Astrocyte (in vitro differentiated cells and primary cell): ENCODE measurements around the gene RELB. TPM values are rescaled to one million over a fixed set of nuclear protein-coding genes. Genes with fewer than 3 reads are reported as not detected.

Source experiments
- DNase-seq: peaks from one replicate; pipeline ENCODE4 v3.0.0-alpha.2; 2010; ENCODE audit warnings: low read depth
- FAIRE-seq: peaks from 2 replicates; lab custom pipeline; 2011; peaks lifted over from hg19 to GRCh38; lab: Jason Lieb, UNC
- H2AFZ ChIP-seq: 2 replicates; pipeline ENCODE4 v1.6.0; 2012; ENCODE audit warnings: low read depth, low read length, inconsistent platforms
- H3K27ac ChIP-seq: 2 replicates; pipeline ENCODE4 v1.5.1; 2011; ENCODE audit warnings: low read depth, low read length, inconsistent platforms
- H3K27me3 ChIP-seq: 2 replicates; pipeline ENCODE4 v1.6.0; 2011; ENCODE audit warnings: low read length, inconsistent platforms; ENCODE audit not compliant: insufficient read depth
- H3K36me3 ChIP-seq: 2 replicates; pipeline ENCODE4 v1.5.1; 2011; ENCODE audit warnings: low read length, inconsistent platforms; ENCODE audit not compliant: insufficient read depth
- H3K4me1 ChIP-seq: 2 replicates; pipeline ENCODE4 v1.5.1; 2011; ENCODE audit warnings: low read length, inconsistent platforms; ENCODE audit not compliant: insufficient read depth
- H3K4me2 ChIP-seq: 2 replicates; pipeline ENCODE4 v1.6.0; 2012; ENCODE audit warnings: low read length, inconsistent platforms
- H3K4me3 ChIP-seq: 2 replicates; pipeline ENCODE4 v1.5.1; 2011; ENCODE audit warnings: low read depth, mild to moderate bottlenecking, low read length, inconsistent platforms; ENCODE audit not compliant: insufficient read depth
- H3K79me2 ChIP-seq: 2 replicates; pipeline ENCODE4 v1.6.0; 2012; ENCODE audit warnings: mild to moderate bottlenecking, low read length, inconsistent platforms; ENCODE audit not compliant: insufficient read depth
- H3K9ac ChIP-seq: 2 replicates; pipeline ENCODE4 v1.6.0; 2012; ENCODE audit warnings: mild to moderate bottlenecking, low read length, inconsistent platforms
- H3K9me3 ChIP-seq: 2 replicates; pipeline ENCODE4 v1.5.1; 2012; ENCODE audit warnings: low read depth, mild to moderate bottlenecking, low read length, inconsistent platforms; ENCODE audit not compliant: insufficient read depth
- H4K20me1 ChIP-seq: 2 replicates; pipeline ENCODE4 v1.6.0; 2012; ENCODE audit warnings: low read length, inconsistent platforms; ENCODE audit not compliant: insufficient read depth
- H3K27ac Mint-ChIP-seq: one replicate; pipeline ENCODE4 v1.8.0; 2021; ENCODE audit warnings: mild to moderate bottlenecking, mixed read lengths; ENCODE audit not compliant: unreplicated experiment
- H3K27me3 Mint-ChIP-seq: one replicate; pipeline ENCODE4 v1.8.0; 2021; ENCODE audit warnings: low read depth, mixed read lengths; ENCODE audit not compliant: unreplicated experiment
- H3K36me3 Mint-ChIP-seq: one replicate; pipeline ENCODE4 v1.8.0; 2021; ENCODE audit warnings: low read depth, mixed read lengths; ENCODE audit not compliant: unreplicated experiment
- H3K4me1 Mint-ChIP-seq: one replicate; pipeline ENCODE4 v1.8.0; 2021; ENCODE audit warnings: low read depth, mixed read lengths; ENCODE audit not compliant: unreplicated experiment
- H3K4me3 Mint-ChIP-seq: one replicate; pipeline ENCODE4 v1.8.0; 2021; ENCODE audit warnings: mild to moderate bottlenecking, moderate library complexity, mixed read lengths; ENCODE audit not compliant: unreplicated experiment
- H3K9me3 Mint-ChIP-seq: one replicate; pipeline ENCODE4 v1.8.0; 2021; ENCODE audit warnings: mild to moderate bottlenecking, mixed read lengths; ENCODE audit not compliant: unreplicated experiment
- CTCF ChIP-seq: IDR thresholded peaks from 2 replicates; pipeline ENCODE4 v1.5.1; 2011; ENCODE audit warnings: low read depth, mild to moderate bottlenecking, inconsistent platforms, low read length, moderate library complexity; ENCODE audit not compliant: insufficient read depth
- EZH2 ChIP-seq: IDR thresholded peaks from 2 replicates; pipeline ENCODE4 v1.6.1; 2012; ENCODE audit warnings: mild to moderate bottlenecking, low read length, inconsistent platforms; ENCODE audit not compliant: insufficient read depth
- total RNA-seq: library from RNA; stranded (reverse); gene quantifications from 2 replicates; pipeline ENCODE4 v1.2.1, GENCODE V29; 2021

The RELB gene
- total RNA-seq, 1 donor from 2014 or later = 14.0 TPM

GRCh38 chr19:45032421-45032820, 31.2 kb downstream of the RELB start:
- H3K79me2 ChIP-seq = no peaks in the 10 kb centered on the region
- no peak overlapping the region for H3K27ac ChIP-seq
- Mint-ChIP-seq H3K27me3 (no peaks in the 10 kb centered on the region), H3K9me3 (peaks cover 2% of the 10 kb centered on the region), H3K27ac (no peak overlapping the region), H3K4me1 (no peaks in the 10 kb centered on the region), H3K4me3 (no peak overlapping the region), H3K36me3 (peaks cover 24% of the 10 kb centered on the region)
- H4K20me1 ChIP-seq = no peaks in the 10 kb centered on the region
- no peak overlapping the region for H3K9ac ChIP-seq
- H3K4me2 ChIP-seq = no peak overlapping the region
- DNase-seq = no peak
- H3K4me3 ChIP-seq = no peak overlapping the region
- TF ChIP-seq CTCF = no peak
- TF ChIP-seq EZH2 = no peak
- H3K9me3 ChIP-seq = no peaks in the 10 kb centered on the region
- no peak overlapping the region for H2AFZ ChIP-seq
- FAIRE-seq = no peak
- no peaks in the 10 kb centered on the region for H3K27me3 ChIP-seq
- no peaks in the 10 kb centered on the region for H3K4me1 ChIP-seq
- no peaks in the 10 kb centered on the region for H3K36me3 ChIP-seq

GRCh38 chr19:45035755-45036154, 34.5 kb downstream of the RELB start:
- Histone ChIP-seq H3K79me2 (peaks cover 20% of the 10 kb centered on the region), H3K9ac (no peak overlapping the region), H3K27ac (no peak overlapping the region), H3K9me3 (no peaks in the 10 kb centered on the region), H3K4me2 (no peak overlapping the region), H4K20me1 (peaks cover 15% of the 10 kb centered on the region), H3K27me3 (no peaks in the 10 kb centered on the region), H3K36me3 (peaks cover 5% of the 10 kb centered on the region), H3K4me3 (no peak overlapping the region), H2AFZ (no peak overlapping the region), H3K4me1 (peaks cover 11% of the 10 kb centered on the region)
- TF ChIP-seq EZH2 (no peak), CTCF (no peak)
- peaks cover 18% of the 10 kb centered on the region for H3K36me3 Mint-ChIP-seq
- H3K27me3 Mint-ChIP-seq = no peaks in the 10 kb centered on the region
- peaks cover 4% of the 10 kb centered on the region for H3K4me1 Mint-ChIP-seq
- no peak overlapping the region for H3K4me3 Mint-ChIP-seq
- FAIRE-seq (no peak), DNase-seq (no peak)
- peaks cover 2% of the 10 kb centered on the region for H3K9me3 Mint-ChIP-seq
- H3K27ac Mint-ChIP-seq = no peak overlapping the region

GRCh38 chr19:45037393-45038169, 36.3 kb downstream of the RELB start:
- DNase-seq (no peak), FAIRE-seq (no peak)
- Mint-ChIP-seq H3K27me3 (no peaks in the 10 kb centered on the region), H3K27ac (peak overlapping the region; percentile 34), H3K9me3 (no peaks in the 10 kb centered on the region), H3K4me3 (no peak overlapping the region), H3K36me3 (peaks cover 19% of the 10 kb centered on the region), H3K4me1 (peaks cover 14% of the 10 kb centered on the region)
- H3K4me2 ChIP-seq = no peak overlapping the region
- TF ChIP-seq CTCF (no peak), EZH2 (no peak)
- no peaks in the 10 kb centered on the region for H3K9me3 ChIP-seq
- H3K27me3 ChIP-seq = no peaks in the 10 kb centered on the region
- peaks cover 17% of the 10 kb centered on the region for H3K36me3 ChIP-seq
- peaks cover 37% of the 10 kb centered on the region for H3K79me2 ChIP-seq
- no peak overlapping the region for H3K4me3 ChIP-seq
- no peak overlapping the region for H2AFZ ChIP-seq
- H3K4me1 ChIP-seq = peaks cover 11% of the 10 kb centered on the region
- H3K27ac ChIP-seq = no peak overlapping the region
- H3K9ac ChIP-seq = no peak overlapping the region
- peaks cover 30% of the 10 kb centered on the region for H4K20me1 ChIP-seq
